Superior temporal gyrus (tissue), 1 donor: ENCODE data around the gene AAMDC.
"Not testable (repeated sequence)": the region's sequence is repeated elsewhere in the genome, so short reads cannot be mapped to it uniquely, and the experiment has no call there.

Experiments
- DNase-seq: peaks from one replicate; pipeline ENCODE4 v3.0.0-alpha.2; 2016; ENCODE audit errors: extremely low spot score

The AAMDC gene

GRCh38 chr11:77884829-77885190 lies 63.9 kb downstream of the AAMDC start:
- DNase-seq: no peak

DNA sequence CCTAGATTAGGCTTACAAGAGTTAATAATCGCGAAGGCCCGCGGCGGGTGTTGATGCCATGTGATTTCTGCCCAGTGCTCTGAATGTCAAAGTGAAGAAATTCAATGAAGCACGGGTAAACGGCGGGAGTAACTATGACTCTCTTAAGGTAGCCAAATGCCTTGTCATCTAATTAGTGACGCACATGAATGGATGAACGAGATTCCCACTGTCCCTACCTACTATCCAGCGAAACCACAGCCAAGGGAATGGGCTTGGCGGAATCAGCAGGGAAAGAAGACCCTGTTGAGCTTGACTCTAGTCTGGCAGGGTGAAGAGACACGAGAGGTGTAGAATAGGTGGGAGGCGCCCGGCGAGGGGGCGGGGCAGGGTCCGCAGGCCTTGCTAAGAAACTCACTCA lies 65.5 kb downstream of the AAMDC start:
- no peak for DNase-seq

DNA sequence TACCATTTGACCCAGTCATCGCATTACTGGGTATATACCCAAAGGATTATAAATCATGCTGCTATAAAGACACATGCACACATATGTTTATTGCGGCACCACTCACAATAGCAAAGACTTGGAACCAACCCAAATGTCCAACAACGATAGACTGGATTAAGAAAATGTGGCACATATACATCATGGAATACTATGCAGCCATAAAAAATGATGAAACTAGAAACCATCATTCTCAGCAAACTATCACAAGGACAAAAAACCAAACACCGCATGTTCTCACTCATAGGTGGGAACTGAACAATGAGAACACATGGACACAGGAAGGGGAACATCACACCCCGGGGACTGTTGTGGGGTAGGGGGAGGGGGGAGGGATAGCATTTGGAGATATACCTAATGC lies 68.1 kb downstream of the AAMDC start:
- DNase-seq: not testable (repeated sequence)

GRCh38 chr11:77890100-77890614 lies 69.2 kb downstream of the AAMDC start:
- not testable (repeated sequence) for DNase-seq

DNA sequence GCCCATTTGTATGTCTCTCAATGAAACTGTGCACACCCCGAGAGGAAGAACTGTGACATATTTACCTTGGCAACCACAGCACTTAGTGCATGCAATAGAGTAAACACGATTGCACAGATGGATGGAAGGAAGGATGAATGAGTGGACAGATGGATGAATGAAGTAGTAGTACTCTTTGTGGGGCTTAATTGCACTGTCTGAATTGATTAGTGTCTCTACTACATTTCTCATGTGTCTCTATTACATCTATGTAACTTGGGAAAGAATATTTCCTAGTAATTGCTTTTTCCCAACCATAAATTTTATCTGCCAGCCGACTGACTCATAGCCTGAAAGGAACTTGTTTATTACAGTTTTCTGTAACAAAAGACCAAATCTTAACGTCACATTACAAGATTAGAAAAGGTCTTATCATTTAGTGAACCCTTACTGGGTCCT lies 69.7 kb downstream of the AAMDC start:
- not testable (repeated sequence) for DNase-seq

GRCh38 chr11:77891256-77891655 lies 70.3 kb downstream of the AAMDC start:
- DNase-seq: not testable (repeated sequence)

DNA sequence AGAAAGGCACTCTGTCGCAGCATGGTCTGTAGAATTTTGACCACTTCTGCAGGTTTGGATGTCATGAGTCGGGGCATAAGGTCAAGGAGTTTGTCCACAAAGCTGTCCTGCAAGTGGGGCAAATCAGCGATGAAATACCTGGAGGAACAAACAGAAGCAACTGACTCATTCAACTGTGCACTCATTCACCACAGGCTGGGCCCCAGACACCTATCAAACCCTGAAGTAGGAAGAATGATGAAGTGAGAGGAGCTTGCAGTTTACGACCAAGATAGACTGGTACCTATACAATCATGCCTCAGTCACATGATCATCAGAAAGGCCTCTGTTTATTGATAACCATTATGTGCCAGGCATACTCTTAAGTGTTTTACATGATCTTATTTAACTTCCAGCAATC lies 70.8 kb downstream of the AAMDC start:
- not testable (repeated sequence) for DNase-seq

- DNase-seq: not testable (repeated sequence)
Observed at GRCh38 chr11:77894949-77895348, 74.0 kb downstream of the AAMDC start.

DNA sequence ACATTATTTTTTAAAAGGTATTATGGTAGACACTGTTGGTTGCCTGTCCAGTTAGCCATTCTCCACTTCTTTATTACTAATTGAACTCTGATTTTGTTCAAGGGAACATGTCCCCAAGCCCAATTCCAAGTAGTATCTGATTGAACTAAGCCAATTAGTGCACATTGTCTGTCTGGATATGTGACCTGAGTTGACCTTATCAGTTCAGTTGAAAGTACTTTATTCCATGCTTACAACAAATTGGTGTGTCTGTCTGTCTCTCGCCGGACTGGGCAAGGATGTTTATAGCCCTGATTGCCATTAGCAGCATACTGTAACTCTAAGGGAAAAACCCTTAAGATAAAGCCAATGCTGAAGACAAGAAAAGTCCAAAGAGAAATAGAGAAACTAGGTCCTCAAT lies 87.9 kb downstream of the AAMDC start:
- no peak for DNase-seq

GRCh38 chr11:77909277-77909676 lies 88.3 kb downstream of the AAMDC start:
- DNase-seq: no peak

- not testable (repeated sequence) for DNase-seq
Observed at GRCh38 chr11:77910828-77911227, 89.9 kb downstream of the AAMDC start.

DNA sequence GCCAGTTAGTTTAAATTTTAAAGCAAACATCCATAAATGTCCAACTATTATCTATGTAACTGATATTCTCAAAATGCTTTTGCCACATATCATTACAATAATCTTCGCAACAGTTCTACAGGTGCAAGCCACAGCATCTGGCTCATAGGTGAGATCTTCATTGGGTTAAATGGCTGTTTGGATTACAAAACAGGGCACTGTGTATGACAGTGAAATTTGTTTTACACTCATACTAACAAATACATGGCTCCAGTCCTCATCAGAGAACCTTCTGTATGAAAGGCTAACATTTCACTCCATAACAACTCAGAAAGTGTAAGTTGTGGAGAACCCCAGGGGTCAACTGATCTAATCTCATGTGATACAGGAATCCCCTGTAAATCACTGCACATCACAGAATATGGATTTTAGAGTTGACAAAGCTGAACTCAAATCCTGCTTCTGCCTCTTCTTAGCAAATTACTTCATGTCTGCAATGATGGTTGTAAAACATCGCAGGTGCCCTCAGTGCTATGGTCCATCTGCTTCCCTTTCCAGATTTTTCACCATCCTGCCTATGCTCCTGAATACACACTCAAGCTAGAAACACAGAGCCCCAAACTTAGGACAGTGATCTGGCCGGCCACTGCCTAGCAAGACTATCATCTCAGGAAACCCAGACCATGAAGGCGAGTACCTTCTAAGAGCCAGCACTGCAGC lies 92.8 kb downstream of the AAMDC start:
- DNase-seq: not testable (repeated sequence)

DNA sequence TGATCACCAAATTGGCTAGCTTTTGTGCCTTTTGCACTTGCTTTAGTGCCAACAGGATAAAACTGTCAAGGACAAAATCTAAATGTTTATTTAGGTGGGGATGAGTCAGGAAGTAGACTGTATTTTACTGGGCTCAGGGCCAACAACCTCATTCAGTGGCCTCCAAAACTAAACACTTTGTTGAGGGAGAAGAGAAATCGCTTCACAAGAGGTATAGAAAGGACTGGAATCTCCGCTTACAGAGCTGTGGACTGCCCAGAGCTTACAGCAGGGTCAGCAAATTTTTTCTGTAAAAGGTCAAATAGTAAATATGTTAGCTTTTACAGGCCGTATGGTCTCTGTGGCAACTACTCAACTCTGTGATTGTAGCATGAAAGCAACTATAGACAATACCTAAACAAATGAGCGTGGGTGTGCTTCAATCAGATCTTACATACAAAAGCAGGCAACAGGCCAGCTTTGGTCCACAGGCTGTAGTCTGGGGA lies 93.4 kb downstream of the AAMDC start:
- peak; percentile 21 for DNase-seq

DNA sequence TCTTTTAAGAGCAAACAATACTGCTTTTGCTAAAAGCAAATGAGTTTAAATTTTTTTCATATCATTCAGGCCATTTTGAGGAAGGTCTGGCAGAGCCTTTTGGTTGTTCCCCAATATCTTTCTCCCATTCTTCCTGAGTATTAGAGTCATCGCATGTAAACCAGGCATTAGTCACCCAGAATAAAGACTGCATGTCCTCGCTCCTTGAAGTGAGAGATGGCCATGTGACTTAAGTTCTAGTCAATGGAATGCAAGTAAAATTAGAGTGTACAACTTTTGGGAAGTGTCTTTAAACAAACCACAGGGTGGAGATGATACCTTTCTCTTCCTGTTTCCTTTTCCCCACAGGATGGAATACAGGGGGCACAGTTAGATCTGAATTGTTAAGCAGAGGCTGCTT lies 96.8 kb downstream of the AAMDC start:
- not testable (repeated sequence) for DNase-seq
